Vagina (tissue), 2 donors: Measurements from ENCODE around the gene NCOA7. TPM values are rescaled to one million over a fixed set of nuclear protein-coding genes. Genes with fewer than 3 reads are reported as not detected.

Experiments
- DNase-seq, 2 donors: peaks; one replicate each; pipeline ENCODE4 v3.0.0-alpha.2; 2017; ENCODE audit errors: extremely low spot score in 2 of 2
- H3K27ac ChIP-seq: fragments of 200-600 bp; sonication (generic); one replicate; pipeline ENCODE4 v1.5.1; 2019
- H3K27me3 ChIP-seq: fragments of 200-600 bp; sonication (generic); one replicate; pipeline ENCODE4 v1.5.1; 2019
- H3K36me3 ChIP-seq, 2 donors: fragments of 200-600 bp; sonication (generic); one replicate each; pipeline ENCODE4 v1.5.1; 2017 to 2019
- H3K4me1 ChIP-seq: fragments of 200-600 bp; sonication (generic); one replicate; pipeline ENCODE4 v1.5.1; 2019
- H3K4me3 ChIP-seq, 2 donors: fragments of 200-600 bp; sonication (generic); 1 replicate in 1 of 2; 2 replicates in 1 of 2; pipeline ENCODE4 v1.5.1; 2016 to 2019
- H3K9me3 ChIP-seq: fragments of 200-600 bp; sonication (generic); one replicate; pipeline ENCODE4 v1.5.1; 2019
- POLR2A ChIP-seq, 2 donors: fragments of 450-650 bp; IDR thresholded peaks; one replicate each; pipeline ENCODE4 v1.6.1; 2017; ENCODE audit warnings: antibody characterized with exemption in 2 of 2, mild to moderate bottlenecking in 2 of 2, moderate library complexity in 2 of 2
- POLR2AphosphoS5 ChIP-seq, 2 donors: sonication (generic); formaldehyde crosslinking; IDR thresholded peaks; one replicate each; pipeline ENCODE4 v1.9.0; 2017; ENCODE audit warnings: antibody characterized with exemption in 2 of 2, mild to moderate bottlenecking in 2 of 2, low read depth in 1 of 2; ENCODE audit not compliant: insufficient read depth in 1 of 2
- intact Hi-C: fragments of 100-400 bp; cut with DNase I; formaldehyde crosslinking; loops from one replicate; pipeline ENCODE4 v1.15.1; 2023
- total RNA-seq: library from RNA; depleted of rRNA; stranded (reverse); fragments of >200 nt; gene quantifications from one replicate; pipeline ENCODE4 v1.2.3, GENCODE V29; 2016
- TF ChIP-seq, protein P1 (sequence below), 3 experiments: fragments of 450-650 bp in 2 of 3; fragments of 200-600 bp in 1 of 3; sonication (generic) in 1 of 3; IDR thresholded peaks; one replicate each; pipeline ENCODE4 v1.5.1; 2017 to 2019; ENCODE audit warnings: antibody characterized with exemption in 3 of 3, mild to moderate bottlenecking in 2 of 3, moderate library complexity in 2 of 3

Gene NCOA7
- total RNA-seq, 1 donor from 2014 or later = 48.6 TPM

GRCh38 chr6:125944896-125945295, 154.1 kb downstream of the NCOA7 start:
- Histone ChIP-seq H3K27me3 (no peaks in the 10 kb centered on the region), H3K4me1 (peaks cover 42% of the 10 kb centered on the region), H3K36me3 (no peaks in the 10 kb centered on the region), H3K4me3 (no peak overlapping the region), H3K9me3 (no peaks in the 10 kb centered on the region), H3K27ac (peak overlapping the region; percentile 71)
- TF ChIP-seq POLR2AphosphoS5 (IDR thresholded peaks at IDR 0.05; ENCODE audit: insufficient read depth in 1 of 2, low read depth in 1 of 2) (no peak), POLR2A (IDR thresholded peaks at IDR 0.05) (no peak)
- TF ChIP-seq, protein P1, sequence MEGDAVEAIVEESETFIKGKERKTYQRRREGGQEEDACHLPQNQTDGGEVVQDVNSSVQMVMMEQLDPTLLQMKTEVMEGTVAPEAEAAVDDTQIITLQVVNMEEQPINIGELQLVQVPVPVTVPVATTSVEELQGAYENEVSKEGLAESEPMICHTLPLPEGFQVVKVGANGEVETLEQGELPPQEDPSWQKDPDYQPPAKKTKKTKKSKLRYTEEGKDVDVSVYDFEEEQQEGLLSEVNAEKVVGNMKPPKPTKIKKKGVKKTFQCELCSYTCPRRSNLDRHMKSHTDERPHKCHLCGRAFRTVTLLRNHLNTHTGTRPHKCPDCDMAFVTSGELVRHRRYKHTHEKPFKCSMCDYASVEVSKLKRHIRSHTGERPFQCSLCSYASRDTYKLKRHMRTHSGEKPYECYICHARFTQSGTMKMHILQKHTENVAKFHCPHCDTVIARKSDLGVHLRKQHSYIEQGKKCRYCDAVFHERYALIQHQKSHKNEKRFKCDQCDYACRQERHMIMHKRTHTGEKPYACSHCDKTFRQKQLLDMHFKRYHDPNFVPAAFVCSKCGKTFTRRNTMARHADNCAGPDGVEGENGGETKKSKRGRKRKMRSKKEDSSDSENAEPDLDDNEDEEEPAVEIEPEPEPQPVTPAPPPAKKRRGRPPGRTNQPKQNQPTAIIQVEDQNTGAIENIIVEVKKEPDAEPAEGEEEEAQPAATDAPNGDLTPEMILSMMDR (IDR thresholded peaks at IDR 0.05) = no peak
- intact Hi-C loops = no loop called here
- DNase-seq = no peak

- Histone ChIP-seq H3K27me3 (no peaks in the 10 kb centered on the region), H3K4me3 (no peak overlapping the region), H3K4me1 (peaks cover 38% of the 10 kb centered on the region), H3K9me3 (no peaks in the 10 kb centered on the region), H3K36me3 (no peaks in the 10 kb centered on the region), H3K27ac (peak overlapping the region; percentile 71)
- DNase-seq = no peak
- intact Hi-C loops = no loop called here
- TF ChIP-seq POLR2A (IDR thresholded peaks at IDR 0.05) (no peak), POLR2AphosphoS5 (IDR thresholded peaks at IDR 0.05; ENCODE audit: insufficient read depth in 1 of 2, low read depth in 1 of 2) (no peak)
- TF ChIP-seq, protein P1 (IDR thresholded peaks at IDR 0.05) = no peak
Measured at GRCh38 chr6:125945378-125946141, 154.8 kb downstream of the NCOA7 start.

GRCh38 chr6:125947615-125948014, 156.9 kb downstream of the NCOA7 start:
- no peak for DNase-seq
- intact Hi-C loops = no loop called here
- H3K27ac ChIP-seq = no peak overlapping the region
- no peak overlapping the region for H3K4me3 ChIP-seq
- peaks cover 34% of the 10 kb centered on the region for H3K4me1 ChIP-seq
- TF ChIP-seq POLR2A (IDR thresholded peaks at IDR 0.05) = no peak
- TF ChIP-seq POLR2AphosphoS5 (IDR thresholded peaks at IDR 0.05; ENCODE audit: insufficient read depth in 1 of 2, low read depth in 1 of 2) = no peak
- TF ChIP-seq, protein P1 (IDR thresholded peaks at IDR 0.05) = no peak
- H3K9me3 ChIP-seq = no peaks in the 10 kb centered on the region
- H3K36me3 ChIP-seq = no peaks in the 10 kb centered on the region
- no peaks in the 10 kb centered on the region for H3K27me3 ChIP-seq

GRCh38 chr6:125948455-125948854, 157.7 kb downstream of the NCOA7 start:
- no peak for DNase-seq
- no peak overlapping the region for H3K27ac ChIP-seq
- no peaks in the 10 kb centered on the region for H3K27me3 ChIP-seq
- intact Hi-C loops = no loop called here
- H3K4me3 ChIP-seq = no peak overlapping the region
- H3K9me3 ChIP-seq = no peaks in the 10 kb centered on the region
- peaks cover 29% of the 10 kb centered on the region for H3K4me1 ChIP-seq
- TF ChIP-seq POLR2AphosphoS5 (IDR thresholded peaks at IDR 0.05; ENCODE audit: insufficient read depth in 1 of 2, low read depth in 1 of 2) (no peak), POLR2A (IDR thresholded peaks at IDR 0.05) (no peak)
- TF ChIP-seq, protein P1 (IDR thresholded peaks at IDR 0.05) = no peak
- H3K36me3 ChIP-seq = no peaks in the 10 kb centered on the region

GRCh38 chr6:125949069-125949468, 158.3 kb downstream of the NCOA7 start:
- H3K27ac ChIP-seq = no peak overlapping the region
- no peak for DNase-seq
- H3K4me3 ChIP-seq = no peak overlapping the region
- H3K36me3 ChIP-seq = no peaks in the 10 kb centered on the region
- no peaks in the 10 kb centered on the region for H3K27me3 ChIP-seq
- TF ChIP-seq POLR2A (IDR thresholded peaks at IDR 0.05) (no peak), POLR2AphosphoS5 (IDR thresholded peaks at IDR 0.05; ENCODE audit: insufficient read depth in 1 of 2, low read depth in 1 of 2) (no peak)
- TF ChIP-seq, protein P1 (IDR thresholded peaks at IDR 0.05) = no peak
- no peaks in the 10 kb centered on the region for H3K9me3 ChIP-seq
- peaks cover 23% of the 10 kb centered on the region for H3K4me1 ChIP-seq
- intact Hi-C loops = no loop called here
